GM19099 (cell line): Measurements from ENCODE around the gene LRRC14B.

Source experiments
- POLR2A ChIP-seq: IDR thresholded peaks from 3 replicates; pipeline ENCODE4 v1.6.1; 2011; ENCODE audit warnings: low read depth; ENCODE audit not compliant: insufficient read length; ENCODE audit errors: extremely low read depth

LRRC14B gene

GRCh38 chr5:228886-229285 is 37.6 kb downstream of the LRRC14B start:
- no peak for TF ChIP-seq POLR2A

- TF ChIP-seq POLR2A, result no peak
Observed at GRCh38 chr5:230711-231110, 39.4 kb downstream of the LRRC14B start.

- no peak for TF ChIP-seq POLR2A
Observed at GRCh38 chr5:231661-232060, 40.4 kb downstream of the LRRC14B start.

- no peak for TF ChIP-seq POLR2A
Observed at GRCh38 chr5:234450-234849, 43.2 kb downstream of the LRRC14B start.
